Fibroblast of skin of scalp (primary cell): ENCODE results near the gene DNAJC4.

Experiments
- DNase-seq: peaks from one replicate; pipeline ENCODE4 v3.0.0-alpha.2; 2013

The DNAJC4 gene

DNA sequence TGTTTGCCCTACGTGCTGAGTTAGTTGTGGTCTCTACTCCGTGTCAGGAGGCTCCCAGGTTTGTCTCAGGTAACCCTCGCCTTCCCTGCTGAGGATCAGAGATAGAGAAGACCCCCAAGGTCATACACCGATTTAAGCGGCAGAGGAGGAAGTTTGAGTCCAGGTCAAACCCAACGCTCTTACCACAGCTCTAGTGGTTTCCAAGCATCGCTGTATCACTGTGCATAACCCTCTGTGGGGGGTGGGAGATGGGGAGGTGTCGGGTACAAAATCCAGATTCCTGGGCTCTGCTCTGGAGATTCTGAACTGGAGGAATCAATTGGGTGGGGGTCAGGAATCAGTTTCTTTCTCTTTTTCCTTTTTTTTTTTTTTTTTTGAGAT lies 627 bp downstream of the DNAJC4 start:
- DNase-seq, result no peak

DNA sequence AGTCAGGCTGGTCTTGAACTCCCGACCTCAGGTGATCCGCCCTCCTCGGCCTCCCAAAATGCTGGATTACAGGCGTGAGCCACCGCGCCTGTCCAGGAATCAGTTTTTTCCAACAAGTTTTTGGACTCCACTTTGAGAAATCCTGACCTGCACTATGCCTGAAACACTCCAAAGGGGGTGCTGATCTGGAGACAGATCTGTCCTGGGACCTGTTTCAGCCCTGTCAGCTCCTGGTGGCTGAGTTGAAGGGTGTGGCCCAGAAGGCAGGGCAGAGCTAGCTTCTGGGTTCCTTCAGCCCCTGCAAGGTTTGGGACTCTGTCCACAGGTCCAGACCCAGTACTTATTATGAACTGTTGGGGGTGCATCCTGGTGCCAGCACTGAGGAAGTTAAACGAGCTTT lies 1.2 kb downstream of the DNAJC4 start:
- DNase-seq, result no peak

DNA sequence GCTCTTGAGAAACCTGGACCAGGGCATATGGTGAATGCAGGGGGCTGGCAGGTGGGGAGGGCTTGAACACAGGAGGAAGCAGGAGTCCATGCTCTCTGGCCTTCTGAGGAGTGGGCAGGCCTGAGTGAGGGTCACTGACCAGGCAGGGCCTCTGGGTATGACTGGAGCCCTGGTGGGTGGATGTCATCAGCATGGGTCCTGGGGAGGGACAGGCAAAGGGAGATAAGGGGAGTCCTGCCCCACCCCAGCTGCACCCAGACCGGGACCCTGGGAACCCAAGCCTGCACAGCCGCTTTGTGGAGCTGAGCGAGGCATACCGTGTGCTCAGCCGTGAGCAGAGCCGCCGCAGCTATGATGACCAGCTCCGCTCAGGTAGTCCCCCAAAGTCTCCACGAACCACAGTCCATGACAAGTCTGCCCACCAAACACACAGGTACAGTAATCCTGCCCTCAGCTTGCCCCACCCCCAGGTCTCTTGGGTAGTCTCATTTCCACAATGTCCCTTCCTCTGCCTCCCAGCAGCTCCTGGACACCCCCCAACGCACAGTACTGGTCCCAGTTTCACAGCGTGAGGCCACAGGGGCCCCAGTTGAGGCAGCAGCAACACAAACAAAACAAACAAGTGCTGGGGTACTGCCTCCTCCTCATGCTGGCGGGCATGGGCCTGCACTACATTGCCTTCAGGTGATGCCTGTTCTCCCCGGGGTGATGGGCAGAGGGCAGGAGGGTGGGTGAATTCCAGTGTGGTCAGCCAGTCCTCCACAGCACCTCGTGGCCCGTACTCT lies 2.0 kb downstream of the DNAJC4 start:
- no peak for DNase-seq

DNA sequence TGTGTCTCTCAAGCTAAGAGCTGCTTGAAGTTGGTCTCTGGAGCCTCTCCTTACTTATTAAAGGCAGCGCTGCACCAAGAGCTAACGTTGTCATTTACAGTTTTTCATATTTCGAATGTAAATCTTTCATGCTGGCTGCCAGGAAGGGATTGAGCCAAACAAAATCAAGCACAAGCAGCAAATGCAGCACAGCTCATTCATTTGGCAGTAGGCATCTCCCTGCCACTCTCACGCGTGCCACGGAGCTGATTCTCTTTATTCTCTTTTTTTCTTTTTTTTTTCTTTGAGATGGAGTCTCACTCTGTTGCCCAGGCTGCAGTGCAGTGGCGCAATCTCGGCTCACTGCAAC lies 2.6 kb downstream of the DNAJC4 start:
- DNase-seq, result no peak

DNA sequence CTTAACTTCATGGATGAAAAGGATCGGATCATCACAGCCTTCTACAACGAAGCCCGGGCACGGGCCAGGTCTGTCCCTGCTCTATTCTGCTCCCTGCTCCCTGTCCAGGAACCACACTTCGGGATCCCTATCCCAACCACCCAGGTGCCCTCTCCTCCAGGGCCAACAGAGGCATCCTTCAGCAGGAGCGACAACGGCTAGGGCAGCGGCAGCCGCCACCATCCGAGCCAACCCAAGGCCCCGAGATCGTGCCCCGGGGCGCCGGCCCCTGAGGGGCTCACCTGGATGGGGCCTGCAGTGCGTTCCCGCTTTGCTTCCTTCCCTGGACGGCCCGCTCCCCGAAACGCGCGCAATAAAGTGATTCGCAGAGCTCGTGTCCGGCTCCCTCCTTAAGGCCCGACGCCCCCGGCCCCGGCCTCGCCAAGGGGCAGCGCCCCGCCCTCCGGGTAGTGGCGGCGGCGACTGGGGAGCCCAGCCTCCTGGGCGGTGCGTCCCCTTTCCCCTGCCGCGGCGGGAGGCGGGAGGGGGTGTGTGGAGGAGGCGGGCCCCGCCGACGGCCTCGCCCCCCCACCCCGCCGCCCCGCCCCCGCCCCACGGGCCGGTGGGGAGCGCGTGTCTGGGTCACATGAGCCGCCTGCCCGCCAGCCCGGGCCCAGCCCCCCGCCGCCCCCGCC lies 3.7 kb downstream of the DNAJC4 start, which contains the start of gene VEGFB:
Gene VEGFB, plus strand, starts transcription at position 672 of the 674 bp plus-strand sequence. CDS start 250 bp downstream, outside the sequence.
- DNase-seq, result peak; percentile 66

DNA sequence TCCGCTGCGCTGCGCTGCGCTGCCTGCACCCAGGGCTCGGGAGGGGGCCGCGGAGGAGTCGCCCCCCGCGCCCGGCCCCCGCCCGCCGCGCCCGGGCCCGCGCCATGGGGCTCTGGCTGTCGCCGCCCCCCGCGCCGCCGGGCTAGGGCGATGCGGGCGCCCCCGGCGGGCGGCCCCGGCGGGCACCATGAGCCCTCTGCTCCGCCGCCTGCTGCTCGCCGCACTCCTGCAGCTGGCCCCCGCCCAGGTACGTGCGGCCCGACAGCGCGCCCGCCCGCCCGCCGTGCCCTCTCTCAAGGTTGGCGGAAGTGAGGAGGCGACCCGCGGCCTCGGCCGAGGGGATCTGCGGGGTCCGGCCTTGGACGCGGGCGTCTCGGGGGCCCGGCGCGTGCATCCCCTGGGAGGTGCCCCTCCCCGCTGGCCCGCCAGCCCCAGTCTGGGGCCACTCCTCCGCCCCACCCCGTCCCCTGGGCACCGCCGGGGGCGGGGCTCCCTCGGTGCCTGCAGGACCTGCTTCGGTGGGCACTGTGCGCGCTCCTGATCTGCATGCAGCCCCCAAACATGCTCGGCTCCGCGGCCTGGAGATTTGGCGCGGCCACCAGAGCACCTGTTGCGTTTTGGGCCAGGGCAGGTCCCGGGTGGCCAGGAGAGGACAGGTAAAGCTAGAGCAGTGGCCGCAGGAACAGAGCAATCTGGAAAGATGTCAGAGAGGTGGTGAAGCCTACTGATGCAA lies 4.5 kb downstream of the DNAJC4 start:
- no peak for DNase-seq

DNA sequence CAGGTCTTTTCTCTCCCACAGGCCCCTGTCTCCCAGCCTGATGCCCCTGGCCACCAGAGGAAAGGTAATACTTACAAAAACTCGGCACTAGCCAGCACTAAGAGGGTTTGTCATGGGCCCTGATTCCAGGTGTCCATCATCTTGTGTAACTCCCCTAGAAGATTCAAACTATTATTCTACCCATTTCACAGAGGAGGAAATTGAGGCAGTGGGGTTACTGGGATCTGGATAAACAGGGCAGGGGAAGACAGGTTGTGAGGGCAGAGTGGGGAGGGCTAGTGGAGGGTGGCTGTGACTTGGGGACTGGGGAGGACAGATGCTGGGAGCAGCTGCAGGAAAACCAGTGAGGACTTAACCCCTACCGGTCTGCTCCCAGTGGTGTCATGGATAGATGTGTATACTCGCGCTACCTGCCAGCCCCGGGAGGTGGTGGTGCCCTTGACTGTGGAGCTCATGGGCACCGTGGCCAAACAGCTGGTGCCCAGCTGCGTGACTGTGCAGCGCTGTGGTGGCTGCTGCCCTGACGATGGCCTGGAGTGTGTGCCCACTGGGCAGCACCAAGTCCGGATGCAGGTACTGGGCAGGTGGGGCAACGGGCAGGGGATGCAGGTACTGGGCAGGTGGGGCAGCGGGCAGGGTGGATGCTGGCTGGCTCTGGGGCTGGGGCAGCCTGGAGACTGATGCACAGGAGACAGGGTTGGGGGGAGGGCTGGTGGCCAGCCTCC lies 5.3 kb downstream of the DNAJC4 start:
- DNase-seq, result no peak

GRCh38 chr11:64237484-64237951 lies 7.2 kb downstream of the DNAJC4 start:
- DNase-seq, result no peak

DNA sequence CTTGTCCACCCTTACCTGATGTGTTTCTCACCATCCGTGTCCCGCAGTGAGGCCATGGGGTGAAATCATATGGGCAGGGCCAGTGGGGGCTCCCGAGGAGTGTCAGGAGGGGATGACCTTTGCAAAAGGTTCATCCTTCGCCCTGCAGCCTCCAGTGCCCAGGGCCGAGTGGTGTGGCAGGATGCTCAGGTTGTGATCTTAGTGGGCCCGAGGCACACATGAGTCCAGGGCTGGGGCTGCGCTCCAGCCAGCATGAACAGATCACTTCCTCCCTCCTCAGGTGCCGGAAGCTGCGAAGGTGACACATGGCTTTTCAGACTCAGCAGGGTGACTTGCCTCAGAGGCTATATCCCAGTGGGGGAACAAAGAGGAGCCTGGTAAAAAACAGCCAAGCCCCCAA lies 7.7 kb downstream of the DNAJC4 start:
- DNase-seq, result no peak

GRCh38 chr11:64238999-64239398 lies 8.7 kb downstream of the DNAJC4 start:
- no peak for DNase-seq

DNA sequence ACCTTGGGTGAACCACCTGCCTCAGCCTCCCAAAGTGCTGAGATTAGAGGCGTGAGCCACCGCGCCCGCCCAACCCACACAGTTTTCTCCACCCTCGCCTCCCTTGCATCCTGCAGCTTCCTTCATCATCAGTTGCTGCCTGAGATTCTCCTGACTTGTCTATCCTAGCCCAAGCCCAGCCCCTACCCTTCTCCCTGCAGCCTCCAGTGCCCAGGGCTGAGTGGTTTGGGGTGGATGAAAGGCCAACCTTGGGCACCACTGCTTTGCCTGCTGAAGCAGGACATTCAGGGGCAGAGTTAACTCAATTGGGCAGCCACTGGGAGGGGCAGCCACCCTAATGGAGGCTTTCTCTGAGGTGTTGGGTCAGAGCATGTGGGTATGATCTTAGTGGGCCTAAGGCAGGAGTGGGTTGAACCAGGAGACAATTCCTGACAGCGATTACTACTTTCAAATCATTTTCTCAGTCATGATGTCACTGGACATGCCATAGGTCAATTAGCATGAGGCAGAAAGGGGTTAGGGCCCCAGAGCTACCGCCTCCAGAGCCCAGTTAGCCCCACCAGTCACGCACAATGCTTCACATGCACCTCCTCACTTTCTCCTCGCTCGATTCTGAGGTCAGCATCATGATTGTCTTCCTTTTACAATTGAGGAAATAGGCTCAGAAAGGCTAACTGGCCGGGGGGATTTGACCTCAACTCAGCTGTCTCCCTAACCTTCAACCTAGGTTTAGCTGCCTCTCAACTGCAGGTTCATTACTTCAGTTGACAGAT lies 9.5 kb downstream of the DNAJC4 start:
- DNase-seq, result no peak

GRCh38 chr11:64240435-64241240 lies 10.3 kb downstream of the DNAJC4 start, which contains the start of gene FKBP2:
TSS of gene FKBP2 (plus strand) at chr11:64241095. CDS start at chr11:64242388, 1,293 bp downstream.
- peak; percentile 98 for DNase-seq

DNA sequence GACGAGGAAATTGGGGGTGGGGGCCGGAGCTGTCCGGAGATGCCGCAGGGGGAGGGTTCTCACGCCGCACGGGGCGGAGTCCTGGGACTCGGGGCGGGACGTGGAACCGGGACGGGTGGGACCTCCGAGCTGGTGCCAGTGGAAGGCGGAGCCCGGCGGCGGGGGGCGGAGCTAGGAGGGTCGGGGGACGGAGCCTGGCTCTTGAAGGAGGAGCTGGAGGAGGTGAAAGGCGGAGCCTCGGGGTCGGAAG lies 10.8 kb downstream of the DNAJC4 start:
- DNase-seq, result peak; percentile 99

DNA sequence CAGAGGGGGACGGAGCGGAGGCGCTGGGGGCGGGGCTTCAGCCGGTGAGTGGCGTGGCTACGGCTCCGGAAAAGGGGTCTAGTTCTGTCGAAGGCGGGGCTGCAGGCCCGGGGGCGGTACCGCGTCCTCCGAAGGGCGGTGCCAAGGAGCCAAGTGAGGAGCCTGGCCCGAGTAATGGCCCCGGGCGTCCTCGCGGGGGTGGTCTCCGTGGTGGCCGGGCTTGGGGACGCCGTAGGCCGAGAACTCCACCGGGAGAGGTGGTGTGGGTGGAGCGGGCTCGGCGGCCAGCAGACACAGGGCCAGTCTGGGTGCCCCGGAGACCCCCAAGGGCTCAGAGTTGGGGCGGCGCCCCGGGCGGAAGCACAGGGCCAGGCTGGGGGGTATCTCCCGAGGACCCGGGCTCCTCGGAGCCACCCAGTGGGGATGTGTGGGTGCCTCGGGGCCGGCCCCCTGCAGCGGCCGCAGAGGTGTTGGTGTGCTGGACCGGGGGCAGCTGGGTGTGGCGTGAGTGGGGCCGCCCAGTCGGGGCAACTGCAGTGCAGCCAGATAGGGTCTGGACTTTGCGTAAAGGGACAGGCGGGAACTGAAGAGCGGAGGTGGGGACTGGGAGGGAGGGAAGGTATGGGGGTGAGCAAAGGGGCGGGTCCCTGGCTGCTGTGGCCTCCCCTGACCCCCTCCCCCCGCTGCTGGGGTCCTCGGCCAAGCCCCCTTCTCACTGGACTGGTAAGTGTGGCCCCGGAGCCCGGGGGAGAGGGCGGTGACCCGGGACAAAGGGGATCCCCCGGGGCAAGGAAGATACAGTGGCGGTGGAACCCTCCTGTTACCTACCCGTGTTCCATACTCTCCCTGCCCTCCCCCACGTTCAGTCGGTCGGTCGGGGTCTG lies 11.4 kb downstream of the DNAJC4 start:
- no peak for DNase-seq

DNA sequence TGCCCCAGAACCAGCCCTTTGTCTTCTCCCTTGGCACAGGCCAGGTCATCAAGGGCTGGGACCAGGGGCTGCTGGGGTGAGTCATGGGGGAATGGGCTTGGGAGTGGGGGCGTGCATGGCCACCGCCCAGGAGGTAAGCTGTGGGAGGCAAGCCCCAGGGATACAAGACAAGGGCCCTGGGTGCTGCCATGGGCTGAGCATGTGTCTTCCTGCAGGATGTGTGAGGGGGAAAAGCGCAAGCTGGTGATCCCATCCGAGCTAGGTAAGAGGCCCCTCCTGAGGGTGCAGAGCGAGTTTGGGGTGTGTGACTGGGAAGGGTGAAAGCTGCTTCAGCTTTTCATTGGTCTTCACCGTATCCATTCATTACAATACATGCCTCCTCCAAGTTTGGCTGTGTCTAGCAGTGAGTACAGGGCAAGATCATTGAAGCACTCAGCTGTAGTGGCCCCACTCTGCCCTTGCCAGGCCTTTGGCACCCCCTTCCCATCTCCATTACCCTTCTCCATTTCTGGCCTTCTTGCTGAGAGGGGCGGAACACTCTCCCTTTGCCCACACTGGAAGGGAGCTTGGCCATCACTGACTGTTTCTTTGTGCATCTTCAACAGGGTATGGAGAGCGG lies 13.0 kb downstream of the DNAJC4 start:
- DNase-seq, result no peak

- DNase-seq, result no peak
These were observed 13.8 kb downstream of the DNAJC4 start for GRCh38 chr11:64244107-64244506.

DNA sequence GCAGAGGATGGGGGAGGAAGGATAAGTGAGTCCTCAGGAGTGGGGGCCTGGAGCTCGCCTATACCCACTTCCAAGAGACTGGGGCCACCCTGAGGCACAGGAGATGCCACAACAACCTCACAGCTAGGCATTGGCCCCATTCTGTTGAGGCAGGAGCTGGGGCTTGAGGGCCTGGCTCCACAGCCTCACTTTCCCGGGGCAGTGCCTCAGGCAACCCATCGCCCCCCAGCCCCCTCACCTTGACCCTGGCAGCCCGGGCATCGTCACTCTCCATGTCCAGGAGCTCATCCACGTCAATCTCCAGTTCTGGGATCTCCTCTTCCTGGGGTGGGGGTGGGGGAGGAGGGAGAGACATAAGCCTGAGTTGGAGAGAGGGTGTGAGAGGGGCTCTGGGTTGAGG lies 14.6 kb downstream of the DNAJC4 start:
- DNase-seq, result no peak

GRCh38 chr11:64245401-64245796 lies 15.1 kb downstream of the DNAJC4 start:
- no peak for DNase-seq

DNA sequence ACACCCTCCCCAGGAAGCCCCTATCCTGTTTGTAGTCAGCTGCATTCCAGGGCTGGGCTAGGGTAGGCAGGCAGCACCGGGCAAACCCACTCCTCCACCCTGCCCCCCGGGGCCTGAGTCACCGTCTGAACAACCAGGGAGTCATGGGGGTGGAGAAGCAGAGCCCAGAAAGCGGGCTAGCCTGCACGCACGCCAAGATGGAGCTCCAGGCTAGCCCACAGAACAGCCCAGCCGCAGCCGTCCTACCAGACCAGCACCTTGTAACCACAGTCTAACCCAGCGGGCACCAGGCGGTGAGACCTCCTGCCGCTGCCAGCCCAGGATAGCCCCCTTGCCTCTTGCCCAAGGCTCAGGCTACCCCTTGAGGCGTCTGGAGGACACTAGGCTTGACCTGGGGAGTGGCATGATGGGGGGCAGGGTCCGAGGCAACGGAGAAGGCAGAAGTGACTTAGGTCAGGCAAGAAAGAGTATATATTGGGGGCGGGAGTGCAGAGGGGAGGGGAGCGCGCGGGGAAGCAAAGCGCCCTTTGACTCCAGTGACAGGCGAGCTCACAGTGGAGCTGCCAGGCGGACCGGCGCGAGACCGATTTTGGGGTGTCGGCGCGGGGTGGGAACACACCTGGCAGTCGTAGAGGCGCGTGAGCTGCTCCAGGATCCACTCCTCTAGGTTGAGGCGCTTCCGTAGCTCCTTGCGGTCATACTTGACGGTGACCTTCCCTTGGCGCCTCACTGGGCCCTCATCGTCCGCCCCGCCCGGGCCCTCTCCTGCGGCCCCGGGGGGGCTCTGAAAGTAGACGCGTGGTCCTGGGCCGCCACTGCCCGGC lies 15.7 kb downstream of the DNAJC4 start:
- peak; percentile 96 for DNase-seq
